Lower leg skin (tissue), 3 donors: Measurements from ENCODE around the gene ARHGEF10L.

Experiments used
- CTCF ChIP-seq, 3 donors: fragments of 450-650 bp; IDR thresholded peaks; one replicate each; pipeline ENCODE4 v1.5.1; 2016; ENCODE audit warnings: antibody characterized with exemption in 3 of 3, mild to moderate bottlenecking in 3 of 3, moderate library complexity in 2 of 3
- POLR2A ChIP-seq, 2 donors: fragments of 450-650 bp; IDR thresholded peaks; one replicate each; pipeline ENCODE4 v1.6.1; 2016 to 2017; ENCODE audit warnings: antibody characterized with exemption in 2 of 2, mild to moderate bottlenecking in 1 of 2, moderate library complexity in 1 of 2

GRCh38 chr1:17684810-17685209 is 145.3 kb downstream of the ARHGEF10L start:
- TF ChIP-seq POLR2A (IDR thresholded peaks at IDR 0.05): no peak
- no peak for TF ChIP-seq CTCF (IDR thresholded peaks at IDR 0.05)
